ENCODE measurements around the gene CENPQ.

DNA sequence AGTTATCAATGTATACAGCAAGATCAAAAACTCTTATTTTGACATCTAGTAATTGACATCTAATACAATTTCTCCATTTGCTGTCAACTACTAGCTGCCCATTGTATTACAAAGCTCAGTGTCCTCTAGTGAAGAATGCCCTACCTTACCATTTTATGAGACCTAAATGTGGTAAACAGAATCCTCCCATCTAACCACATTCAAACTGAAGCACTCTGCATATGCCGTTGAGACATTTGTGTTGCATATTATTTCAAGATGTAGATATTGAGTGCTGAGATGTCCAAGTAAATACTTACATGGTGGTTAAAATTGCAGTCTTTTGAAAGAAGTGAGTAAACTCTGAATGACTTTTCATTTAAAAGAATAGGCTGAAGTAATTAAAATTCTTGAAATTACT, 36.0 kb downstream of the CENPQ start:
- TF ChIP-seq, protein P1, sequence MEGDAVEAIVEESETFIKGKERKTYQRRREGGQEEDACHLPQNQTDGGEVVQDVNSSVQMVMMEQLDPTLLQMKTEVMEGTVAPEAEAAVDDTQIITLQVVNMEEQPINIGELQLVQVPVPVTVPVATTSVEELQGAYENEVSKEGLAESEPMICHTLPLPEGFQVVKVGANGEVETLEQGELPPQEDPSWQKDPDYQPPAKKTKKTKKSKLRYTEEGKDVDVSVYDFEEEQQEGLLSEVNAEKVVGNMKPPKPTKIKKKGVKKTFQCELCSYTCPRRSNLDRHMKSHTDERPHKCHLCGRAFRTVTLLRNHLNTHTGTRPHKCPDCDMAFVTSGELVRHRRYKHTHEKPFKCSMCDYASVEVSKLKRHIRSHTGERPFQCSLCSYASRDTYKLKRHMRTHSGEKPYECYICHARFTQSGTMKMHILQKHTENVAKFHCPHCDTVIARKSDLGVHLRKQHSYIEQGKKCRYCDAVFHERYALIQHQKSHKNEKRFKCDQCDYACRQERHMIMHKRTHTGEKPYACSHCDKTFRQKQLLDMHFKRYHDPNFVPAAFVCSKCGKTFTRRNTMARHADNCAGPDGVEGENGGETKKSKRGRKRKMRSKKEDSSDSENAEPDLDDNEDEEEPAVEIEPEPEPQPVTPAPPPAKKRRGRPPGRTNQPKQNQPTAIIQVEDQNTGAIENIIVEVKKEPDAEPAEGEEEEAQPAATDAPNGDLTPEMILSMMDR (IDR thresholded peaks at IDR 0.05 in 8 of 11, conservative IDR thresholded peaks at IDR 0.05 in 3 of 11): no peak
- TF ChIP-seq POLR2A (IDR thresholded peaks at IDR 0.05): no peak
- TF ChIP-seq POLR2AphosphoS5 (IDR thresholded peaks at IDR 0.05): no peak
